ENCODE results near the gene SLX4IP.

SLX4IP gene

GRCh38 chr20:10672624-10673127 is 237.6 kb downstream of the SLX4IP start:
- Histone ChIP-seq H3K27me3 (replicated peaks) (no peaks in the 10 kb centered on the region), H3K27ac (peak overlapping the region; percentile 97), H3K4me3 (ENCODE audit: low read depth, low read length) (peak overlapping the region; percentile 86), H3K36me3 (replicated peaks) (peaks cover 24% of the 10 kb centered on the region)
- no peak for TF ChIP-seq CTCF (IDR thresholded peaks at IDR 0.05; ENCODE audit: low read depth, low read length, missing control alignments)
- in situ Hi-C loops (cut with HindIII; ENCODE audit: low pct_ligation_motif_present, low sequenced_read_pairs) = no loop called here
- DNase-seq = no peak

- peaks cover 20% of the 10 kb centered on the region for H3K36me3 ChIP-seq (replicated peaks)
Measured at GRCh38 chr20:10673176-10673841, 238.2 kb downstream of the SLX4IP start.

DNA sequence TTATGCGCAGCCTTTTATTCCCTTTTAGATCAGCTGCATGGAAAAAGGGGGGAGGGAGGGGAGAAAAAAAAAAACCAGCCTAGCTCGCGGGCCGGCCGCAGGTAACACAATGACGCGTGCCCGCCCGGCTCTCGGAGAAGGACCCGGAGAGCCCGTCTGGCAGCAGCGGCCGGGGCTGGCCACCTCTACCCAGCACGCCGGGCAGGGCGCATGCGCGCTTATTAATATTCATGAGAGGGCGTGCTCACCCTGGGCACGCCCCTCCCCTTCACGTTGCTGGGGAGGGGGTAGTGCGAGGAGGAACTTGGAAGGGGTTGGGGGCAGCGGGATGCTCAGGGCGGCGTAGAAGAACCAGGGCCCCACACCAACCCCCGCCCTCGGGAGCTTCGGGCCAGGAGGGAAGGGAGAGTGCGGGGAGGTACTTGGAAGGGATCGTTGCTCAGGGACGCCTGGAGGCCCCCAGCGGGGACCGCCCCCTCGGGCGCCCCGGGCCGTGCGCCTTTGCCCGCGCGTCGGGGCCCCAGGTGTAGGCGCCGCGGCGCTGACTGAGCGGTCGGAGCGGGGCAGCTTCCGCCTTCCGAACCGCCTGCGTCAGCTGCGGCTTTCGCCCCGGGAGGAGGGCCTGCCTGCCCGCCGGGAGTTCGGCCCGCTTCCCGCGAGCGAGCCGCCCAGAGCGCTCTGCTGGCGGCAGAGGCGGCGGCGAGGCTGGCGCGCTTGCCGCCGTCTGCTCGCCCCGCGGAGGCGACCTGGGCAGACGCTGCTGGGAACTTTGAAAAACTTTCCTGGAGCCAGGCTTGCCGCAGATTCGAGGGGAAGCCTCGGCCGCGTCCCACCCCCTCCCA is 239.0 kb downstream of the SLX4IP start, which contains the start of gene JAG1:
JAG1 (minus strand) TSS at position 158 of the 842 bp plus-strand sequence. CDS start 469 bp downstream, outside the sequence.
- no peaks in the 10 kb centered on the region for H3K27me3 ChIP-seq (replicated peaks)
- peak within 1 kb of the TSS; percentile 97 for H3K27ac ChIP-seq
- peak; percentile 92 for DNase-seq
- in situ Hi-C loops (cut with HindIII; ENCODE audit: low pct_ligation_motif_present, low sequenced_read_pairs) = no loop called here
- TF ChIP-seq CTCF (IDR thresholded peaks at IDR 0.05; ENCODE audit: low read depth, low read length, missing control alignments) = no peak
- H3K36me3 ChIP-seq (replicated peaks) = peaks cover 13% of the 10 kb centered on the region
- peak within 1 kb of the TSS; percentile 86 for H3K4me3 ChIP-seq (ENCODE audit: low read depth, low read length)

More at GRCh38 chr20:10673176-10673841, 238.2 kb downstream of the SLX4IP start:
- no peaks in the 10 kb centered on the region for H3K27me3 ChIP-seq (replicated peaks)
- TF ChIP-seq CTCF (IDR thresholded peaks at IDR 0.05; ENCODE audit: low read depth, low read length, missing control alignments) = no peak
- peak overlapping the region; percentile 97 for H3K27ac ChIP-seq
- peak overlapping the region; percentile 86 for H3K4me3 ChIP-seq (ENCODE audit: low read depth, low read length)
- in situ Hi-C loops (cut with HindIII; ENCODE audit: low pct_ligation_motif_present, low sequenced_read_pairs) = no loop called here
- no peak for DNase-seq

DNA sequence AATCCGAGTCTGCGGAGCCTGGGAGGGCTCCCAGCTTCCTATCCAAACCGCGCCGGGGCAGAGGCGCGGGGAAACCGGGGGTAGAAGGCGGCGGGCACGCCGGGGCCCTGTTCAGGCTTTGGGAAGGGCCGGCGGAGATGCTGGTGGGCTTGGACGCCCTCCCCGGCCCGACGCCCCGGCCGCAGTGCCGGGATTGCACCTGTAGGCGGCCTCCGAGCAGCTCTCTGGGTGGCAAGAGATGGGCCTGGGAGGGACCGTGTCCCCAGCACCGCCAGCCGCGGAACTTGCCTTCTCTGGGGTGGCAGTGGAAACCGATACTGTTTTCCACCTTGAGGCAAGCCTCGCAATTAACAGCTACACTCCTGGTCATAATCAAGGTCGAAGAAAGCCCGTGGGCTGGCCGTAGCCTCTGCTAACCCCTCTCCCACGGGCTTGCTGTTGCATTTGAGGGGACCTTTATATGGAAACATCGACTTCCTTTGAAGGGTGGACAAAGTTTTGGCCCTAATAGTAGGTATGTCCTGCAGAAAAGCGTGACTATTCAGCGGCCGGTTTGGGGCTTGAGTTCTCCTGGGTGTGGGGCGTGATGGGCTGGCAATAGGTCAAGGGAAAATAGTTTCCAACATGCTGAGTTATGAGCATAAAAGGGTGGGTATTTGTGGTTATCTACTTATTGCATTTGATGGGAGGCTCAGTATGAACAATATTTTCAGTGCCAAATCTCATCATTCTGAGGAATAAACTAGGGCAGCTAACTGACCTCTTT is 239.8 kb downstream of the SLX4IP start:
- H3K27ac ChIP-seq = peak overlapping the region; percentile 97

More for the DNA sequence above, 239.8 kb downstream of the SLX4IP start:
- H3K4me3 ChIP-seq (ENCODE audit: low read depth, low read length) = peak overlapping the region; percentile 86
- peaks cover 12% of the 10 kb centered on the region for H3K36me3 ChIP-seq (replicated peaks)
- no peaks in the 10 kb centered on the region for H3K27me3 ChIP-seq (replicated peaks)
- in situ Hi-C loops (cut with HindIII; ENCODE audit: low pct_ligation_motif_present, low sequenced_read_pairs) = no loop called here
- DNase-seq = peak; percentile 64
- TF ChIP-seq CTCF (IDR thresholded peaks at IDR 0.05; ENCODE audit: low read depth, low read length, missing control alignments) = peak; percentile 85
